HepG2 (cell line): ENCODE measurements around the gene CCDC117. TPM values are rescaled to one million over a fixed set of nuclear protein-coding genes. Genes with fewer than 3 reads are reported as not detected.

Experiments used
- CENPT ChIP-seq: sonication (generic); formaldehyde crosslinking; IDR thresholded peaks from 2 replicates; pipeline ENCODE4 v1.8.0; 2022; ENCODE audit warnings: low read depth, mild to moderate bottlenecking, moderate library complexity, missing genetic modification reagents
- SAFB2 ChIP-seq: sonication (generic); formaldehyde crosslinking; IDR thresholded peaks from 2 replicates; pipeline ENCODE4 v1.5.1; 2020; ENCODE audit warnings: missing genetic modification reagents, low read depth, mild to moderate bottlenecking, borderline replicate concordance
- SOX6 ChIP-seq, 2 experiments: fragments of 450-650 bp in 1 of 2; sonication (generic) in 1 of 2; formaldehyde crosslinking in 1 of 2; IDR thresholded peaks; 2 replicates each; pipeline versions ENCODE4 v1.4.0 to v1.6.1; 2017 to 2020; ENCODE audit warnings: antibody characterized with exemption in 1 of 2, mild to moderate bottlenecking in 1 of 2, missing genetic modification reagents in 1 of 2
- ZBTB38 ChIP-seq: sonication (generic); formaldehyde crosslinking; IDR thresholded peaks from 2 replicates; pipeline ENCODE4 v1.5.1; 2020; ENCODE audit warnings: mild to moderate bottlenecking, missing genetic modification reagents
- ZMYM3 ChIP-seq: sonication (generic); formaldehyde crosslinking; IDR thresholded peaks from 2 replicates; pipeline ENCODE4 v1.5.1; 2020; ENCODE audit warnings: mild to moderate bottlenecking, missing genetic modification reagents
- ZNF225 ChIP-seq: sonication (generic); formaldehyde crosslinking; IDR thresholded peaks from 2 replicates; pipeline ENCODE4 v1.4.0; 2020; ENCODE audit warnings: mild to moderate bottlenecking, missing genetic modification reagents
- ZNF549 ChIP-seq: sonication (generic); formaldehyde crosslinking; IDR thresholded peaks from 2 replicates; pipeline ENCODE4 v1.5.0; 2020; ENCODE audit warnings: missing genetic modification reagents
- ZNF572 ChIP-seq: sonication (generic); formaldehyde crosslinking; IDR thresholded peaks from 2 replicates; pipeline ENCODE4 v1.5.1; 2020; ENCODE audit warnings: mild to moderate bottlenecking, missing genetic modification reagents
- ZNF761 ChIP-seq: sonication (generic); formaldehyde crosslinking; conservative IDR thresholded peaks from 2 replicates; pipeline ENCODE4 v1.4.0; 2020; ENCODE audit warnings: mild to moderate bottlenecking, missing genetic modification reagents
- polyA plus RNA-seq, 8 experiments: library from polyadenylated mRNA; depleted of rRNA in 3 of 8; stranded (reverse) in 7 of 8; unstranded in 1 of 8; fragments of >200 nt; fragmentation: Illumina TruSeq in 4 of 8; extraction: Trizol in 4 of 8; gene quantifications; 2 replicates each; pipeline versions ENCODE4 v1.2.1 to v1.2.3, GENCODE V29; 2011 to 2016; ENCODE audit warnings: low read depth in 4 of 8, missing spikeins in 1 of 8, mixed read lengths in 1 of 8; ENCODE audit not compliant: insufficient read depth in 1 of 8
- total RNA-seq, 5 experiments: library from RNA; depleted of rRNA; stranded (reverse); fragments of >200 nt; fragmentation: Illumina TruSeq; extraction: Trizol; gene quantifications; 2 replicates each; pipeline ENCODE4 v1.2.3, GENCODE V29; 2016; ENCODE audit warnings: low read depth in 1 of 5
- TF ChIP-seq, protein P1 (sequence below): sonication (generic); formaldehyde crosslinking; IDR thresholded peaks from 2 replicates; pipeline ENCODE4 v1.5.1; 2020; ENCODE audit warnings: mild to moderate bottlenecking, missing genetic modification reagents, borderline replicate concordance
- TF ChIP-seq, protein P2 (sequence below): sonication (generic); formaldehyde crosslinking; IDR thresholded peaks from 2 replicates; pipeline ENCODE4 v1.4.0; 2020; ENCODE audit warnings: low read depth, missing genetic modification reagents
- TF ChIP-seq, protein P3 (sequence below): sonication (generic); formaldehyde crosslinking; IDR thresholded peaks from 2 replicates; pipeline ENCODE4 v1.5.1; 2020; ENCODE audit warnings: missing genetic modification reagents, mild to moderate bottlenecking, borderline replicate concordance
- TF ChIP-seq, protein P4 (sequence below): sonication (generic); formaldehyde crosslinking; IDR thresholded peaks from 2 replicates; pipeline ENCODE4 v1.4.0; 2020; ENCODE audit warnings: mild to moderate bottlenecking, missing genetic modification reagents

CCDC117 gene
- total and polyA plus RNA-seq, 2 of the 13 experiments (the other 11 are each of a cell fraction or from before 2014, with no cell fraction given), result 12.6 to 34.2 TPM

DNA sequence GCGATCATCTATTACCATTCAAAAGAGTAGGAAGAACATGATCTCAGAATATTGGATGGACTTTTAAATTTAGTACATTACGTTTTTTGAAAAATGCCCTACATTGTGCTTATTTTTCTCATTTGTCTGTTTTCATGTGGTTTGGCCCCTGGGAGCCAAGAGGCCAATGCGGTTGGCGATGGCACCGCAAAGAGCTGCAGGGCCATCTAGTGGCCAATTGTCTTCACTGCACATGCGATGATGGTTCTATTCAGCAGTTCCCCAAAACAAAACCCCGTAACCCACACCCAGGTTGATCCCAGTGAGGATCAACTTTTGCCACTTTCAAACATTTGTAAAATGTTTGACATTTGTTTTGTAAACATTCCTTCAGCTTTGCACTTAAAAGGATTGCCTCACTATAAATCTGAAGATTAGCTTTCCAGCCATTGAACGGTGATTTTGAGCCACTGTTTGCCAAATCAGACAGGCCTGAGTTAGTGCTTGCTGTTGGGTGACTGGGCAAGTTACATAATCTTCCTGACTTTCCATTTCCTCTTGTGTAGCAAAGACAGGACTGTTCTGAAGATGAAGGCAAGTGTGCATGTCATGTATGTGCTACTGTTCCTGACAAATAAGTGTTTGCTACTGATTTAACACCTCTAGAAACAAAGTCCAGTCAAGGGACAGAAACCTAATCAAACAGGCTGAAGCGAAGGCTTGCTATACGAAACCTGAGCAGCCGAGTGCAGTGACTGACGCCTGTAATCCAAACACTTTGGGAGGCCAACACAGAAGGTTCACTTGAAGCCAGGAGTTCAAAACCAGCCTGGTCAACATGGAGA, 57.1 kb downstream of the CCDC117 start (continued):
- TF ChIP-seq, protein P1, sequence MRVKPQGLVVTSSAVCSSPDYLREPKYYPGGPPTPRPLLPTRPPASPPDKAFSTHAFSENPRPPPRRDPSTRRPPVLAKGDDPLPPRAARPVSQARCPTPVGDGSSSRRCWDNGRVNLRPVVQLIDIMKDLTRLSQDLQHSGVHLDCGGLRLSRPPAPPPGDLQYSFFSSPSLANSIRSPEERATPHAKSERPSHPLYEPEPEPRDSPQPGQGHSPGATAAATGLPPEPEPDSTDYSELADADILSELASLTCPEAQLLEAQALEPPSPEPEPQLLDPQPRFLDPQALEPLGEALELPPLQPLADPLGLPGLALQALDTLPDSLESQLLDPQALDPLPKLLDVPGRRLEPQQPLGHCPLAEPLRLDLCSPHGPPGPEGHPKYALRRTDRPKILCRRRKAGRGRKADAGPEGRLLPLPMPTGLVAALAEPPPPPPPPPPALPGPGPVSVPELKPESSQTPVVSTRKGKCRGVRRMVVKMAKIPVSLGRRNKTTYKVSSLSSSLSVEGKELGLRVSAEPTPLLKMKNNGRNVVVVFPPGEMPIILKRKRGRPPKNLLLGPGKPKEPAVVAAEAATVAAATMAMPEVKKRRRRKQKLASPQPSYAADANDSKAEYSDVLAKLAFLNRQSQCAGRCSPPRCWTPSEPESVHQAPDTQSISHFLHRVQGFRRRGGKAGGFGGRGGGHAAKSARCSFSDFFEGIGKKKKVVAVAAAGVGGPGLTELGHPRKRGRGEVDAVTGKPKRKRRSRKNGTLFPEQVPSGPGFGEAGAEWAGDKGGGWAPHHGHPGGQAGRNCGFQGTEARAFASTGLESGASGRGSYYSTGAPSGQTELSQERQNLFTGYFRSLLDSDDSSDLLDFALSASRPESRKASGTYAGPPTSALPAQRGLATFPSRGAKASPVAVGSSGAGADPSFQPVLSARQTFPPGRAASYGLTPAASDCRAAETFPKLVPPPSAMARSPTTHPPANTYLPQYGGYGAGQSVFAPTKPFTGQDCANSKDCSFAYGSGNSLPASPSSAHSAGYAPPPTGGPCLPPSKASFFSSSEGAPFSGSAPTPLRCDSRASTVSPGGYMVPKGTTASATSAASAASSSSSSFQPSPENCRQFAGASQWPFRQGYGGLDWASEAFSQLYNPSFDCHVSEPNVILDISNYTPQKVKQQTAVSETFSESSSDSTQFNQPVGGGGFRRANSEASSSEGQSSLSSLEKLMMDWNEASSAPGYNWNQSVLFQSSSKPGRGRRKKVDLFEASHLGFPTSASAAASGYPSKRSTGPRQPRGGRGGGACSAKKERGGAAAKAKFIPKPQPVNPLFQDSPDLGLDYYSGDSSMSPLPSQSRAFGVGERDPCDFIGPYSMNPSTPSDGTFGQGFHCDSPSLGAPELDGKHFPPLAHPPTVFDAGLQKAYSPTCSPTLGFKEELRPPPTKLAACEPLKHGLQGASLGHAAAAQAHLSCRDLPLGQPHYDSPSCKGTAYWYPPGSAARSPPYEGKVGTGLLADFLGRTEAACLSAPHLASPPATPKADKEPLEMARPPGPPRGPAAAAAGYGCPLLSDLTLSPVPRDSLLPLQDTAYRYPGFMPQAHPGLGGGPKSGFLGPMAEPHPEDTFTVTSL (CRISPR knock-in tag), result peak; percentile 15; the same call in 1 of the 2 replicates
- no peak for TF ChIP-seq CENPT (CRISPR knock-in tag)
- peak; percentile 16; the same call in 1 of the 2 replicates for TF ChIP-seq ZBTB38
- TF ChIP-seq SAFB2 (CRISPR knock-in tag), result no peak
- 0 out of 2 replicates have a peak, but pooled peaks have one; percentile 63 for TF ChIP-seq ZNF761 (CRISPR knock-in tag)
- TF ChIP-seq, protein P2, sequence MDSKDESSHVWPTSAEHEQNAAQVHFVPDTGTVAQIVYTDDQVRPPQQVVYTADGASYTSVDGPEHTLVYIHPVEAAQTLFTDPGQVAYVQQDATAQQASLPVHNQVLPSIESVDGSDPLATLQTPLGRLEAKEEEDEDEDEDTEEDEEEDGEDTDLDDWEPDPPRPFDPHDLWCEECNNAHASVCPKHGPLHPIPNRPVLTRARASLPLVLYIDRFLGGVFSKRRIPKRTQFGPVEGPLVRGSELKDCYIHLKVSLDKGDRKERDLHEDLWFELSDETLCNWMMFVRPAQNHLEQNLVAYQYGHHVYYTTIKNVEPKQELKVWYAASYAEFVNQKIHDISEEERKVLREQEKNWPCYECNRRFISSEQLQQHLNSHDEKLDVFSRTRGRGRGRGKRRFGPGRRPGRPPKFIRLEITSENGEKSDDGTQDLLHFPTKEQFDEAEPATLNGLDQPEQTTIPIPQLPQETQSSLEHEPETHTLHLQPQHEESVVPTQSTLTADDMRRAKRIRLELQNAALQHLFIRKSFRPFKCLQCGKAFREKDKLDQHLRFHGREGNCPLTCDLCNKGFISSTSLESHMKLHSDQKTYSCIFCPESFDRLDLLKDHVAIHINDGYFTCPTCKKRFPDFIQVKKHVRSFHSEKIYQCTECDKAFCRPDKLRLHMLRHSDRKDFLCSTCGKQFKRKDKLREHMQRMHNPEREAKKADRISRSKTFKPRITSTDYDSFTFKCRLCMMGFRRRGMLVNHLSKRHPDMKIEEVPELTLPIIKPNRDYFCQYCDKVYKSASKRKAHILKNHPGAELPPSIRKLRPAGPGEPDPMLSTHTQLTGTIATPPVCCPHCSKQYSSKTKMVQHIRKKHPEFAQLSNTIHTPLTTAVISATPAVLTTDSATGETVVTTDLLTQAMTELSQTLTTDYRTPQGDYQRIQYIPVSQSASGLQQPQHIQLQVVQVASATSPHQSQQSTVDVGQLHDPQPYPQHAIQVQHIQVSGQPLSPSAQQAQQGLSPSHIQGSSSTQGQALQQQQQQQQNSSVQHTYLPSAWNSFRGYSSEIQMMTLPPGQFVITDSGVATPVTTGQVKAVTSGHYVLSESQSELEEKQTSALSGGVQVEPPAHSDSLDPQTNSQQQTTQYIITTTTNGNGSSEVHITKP (CRISPR knock-in tag), result 0 out of 2 replicates have a peak, but pooled peaks have one; percentile 40
- no peak for TF ChIP-seq ZNF572 (CRISPR knock-in tag)
- TF ChIP-seq SOX6 (IDR thresholded peaks at IDR 0.05), result no peak
- peak; percentile 91 for TF ChIP-seq SOX6 (CRISPR knock-in tag; IDR thresholded peaks at IDR 0.05)
- TF ChIP-seq ZNF549, result no peak
- TF ChIP-seq, protein P3, sequence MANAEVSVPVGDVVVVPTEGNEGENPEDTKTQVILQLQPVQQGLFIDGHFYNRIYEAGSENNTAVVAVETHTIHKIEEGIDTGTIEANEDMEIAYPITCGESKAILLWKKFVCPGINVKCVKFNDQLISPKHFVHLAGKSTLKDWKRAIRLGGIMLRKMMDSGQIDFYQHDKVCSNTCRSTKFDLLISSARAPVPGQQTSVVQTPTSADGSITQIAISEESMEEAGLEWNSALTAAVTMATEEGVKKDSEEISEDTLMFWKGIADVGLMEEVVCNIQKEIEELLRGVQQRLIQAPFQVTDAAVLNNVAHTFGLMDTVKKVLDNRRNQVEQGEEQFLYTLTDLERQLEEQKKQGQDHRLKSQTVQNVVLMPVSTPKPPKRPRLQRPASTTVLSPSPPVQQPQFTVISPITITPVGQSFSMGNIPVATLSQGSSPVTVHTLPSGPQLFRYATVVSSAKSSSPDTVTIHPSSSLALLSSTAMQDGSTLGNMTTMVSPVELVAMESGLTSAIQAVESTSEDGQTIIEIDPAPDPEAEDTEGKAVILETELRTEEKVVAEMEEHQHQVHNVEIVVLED (CRISPR knock-in tag), result peak; percentile 44; the same call in 1 of the 2 replicates
- TF ChIP-seq ZMYM3 (CRISPR knock-in tag), result peak; percentile 95
- no peak for TF ChIP-seq ZNF225 (CRISPR knock-in tag)
- TF ChIP-seq, protein P4, sequence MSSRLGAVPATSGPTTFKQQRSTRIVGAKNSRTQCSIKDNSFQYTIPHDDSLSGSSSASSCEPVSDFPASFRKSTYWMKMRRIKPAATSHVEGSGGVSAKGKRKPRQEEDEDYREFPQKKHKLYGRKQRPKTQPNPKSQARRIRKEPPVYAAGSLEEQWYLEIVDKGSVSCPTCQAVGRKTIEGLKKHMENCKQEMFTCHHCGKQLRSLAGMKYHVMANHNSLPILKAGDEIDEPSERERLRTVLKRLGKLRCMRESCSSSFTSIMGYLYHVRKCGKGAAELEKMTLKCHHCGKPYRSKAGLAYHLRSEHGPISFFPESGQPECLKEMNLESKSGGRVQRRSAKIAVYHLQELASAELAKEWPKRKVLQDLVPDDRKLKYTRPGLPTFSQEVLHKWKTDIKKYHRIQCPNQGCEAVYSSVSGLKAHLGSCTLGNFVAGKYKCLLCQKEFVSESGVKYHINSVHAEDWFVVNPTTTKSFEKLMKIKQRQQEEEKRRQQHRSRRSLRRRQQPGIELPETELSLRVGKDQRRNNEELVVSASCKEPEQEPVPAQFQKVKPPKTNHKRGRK, result no peak
